ENCODE measurements around the gene CLEC4F. TPM values are rescaled to one million over a fixed set of nuclear protein-coding genes. Genes with fewer than 3 reads are reported as not detected.

CLEC4F gene
- total and polyA plus RNA-seq, 2 of the 4 experiments (the other 2 are of a cell fraction) = not detected

DNA sequence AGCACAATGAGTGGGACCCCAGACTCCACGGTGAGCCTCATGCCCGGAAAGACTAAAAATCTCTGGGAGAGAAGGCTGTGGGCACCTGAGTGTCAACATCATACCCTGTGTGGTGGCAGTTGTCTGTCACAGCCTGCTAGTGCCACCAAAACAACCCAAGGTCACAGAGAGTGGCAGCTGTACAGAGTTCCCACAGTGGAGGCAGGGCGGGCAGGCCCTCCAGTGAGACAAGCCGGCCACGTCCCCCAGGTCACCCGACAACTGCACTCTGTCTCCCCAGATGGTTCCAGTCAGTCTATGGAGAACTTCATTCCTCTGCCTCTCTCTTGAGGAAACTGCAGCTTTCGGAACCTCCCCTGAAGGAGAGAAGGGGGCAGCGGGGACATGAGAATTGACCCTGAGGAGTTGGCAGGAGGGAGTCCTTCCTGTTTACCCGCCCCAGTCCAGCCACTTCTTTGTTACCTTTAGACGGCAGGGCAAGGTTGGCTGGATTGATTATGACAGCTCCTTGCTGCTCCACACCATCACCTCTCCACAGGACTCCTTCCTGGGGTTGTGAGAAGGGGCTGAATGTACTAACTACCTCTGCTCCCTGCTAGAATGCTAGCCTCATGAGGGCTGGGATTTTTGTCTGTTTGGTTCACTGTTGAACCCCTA lies 18.7 kb downstream of the CLEC4F start:
- Histone ChIP-seq H3K23ac (ENCODE audit: low read depth, low read length) (no peak overlapping the region), H3K9ac (ENCODE audit: low read depth, low read length) (no peak overlapping the region), H2BK15ac (ENCODE audit: low read depth, low read length) (no peak overlapping the region), H2AFZ (replicated peaks; ENCODE audit: low read length, poor library complexity) (no peak overlapping the region), H3K14ac (replicated peaks; ENCODE audit: low read depth, low read length) (no peak overlapping the region), H3K4ac (ENCODE audit: low read depth, low read length) (no peak overlapping the region), H2BK5ac (ENCODE audit: low read depth, low read length, poor library complexity, severe bottlenecking) (no peak overlapping the region), H4K8ac (ENCODE audit: low read depth in 2 of 2, low read length in 2 of 2) (no peak overlapping the region), H2BK120ac (ENCODE audit: low read depth, low read length) (no peak overlapping the region), H2AK5ac (ENCODE audit: low read depth, low read length) (no peak overlapping the region), H2BK20ac (ENCODE audit: low read depth, low read length) (no peak overlapping the region), H3K9me3 (ENCODE audit: control insufficient read depth, insufficient read depth, low read length) (no peaks in the 10 kb centered on the region; the same call in 1 of the 2 replicates), H3K4me1 (ENCODE audit: control insufficient read depth, insufficient read depth, low read length) (no peaks in the 10 kb centered on the region), H3K27me3 (ENCODE audit: control insufficient read depth, insufficient read depth, low read length) (peaks cover 1% of the 10 kb centered on the region; the same call in 1 of the 2 replicates), H3K79me1 (ENCODE audit: low read depth in 1 of 2, low read length in 2 of 2) (no peaks in the 10 kb centered on the region), H3K36me3 (ENCODE audit: control insufficient read depth, insufficient read depth, low read length) (no peaks in the 10 kb centered on the region), H2AK9ac (replicated peaks; ENCODE audit: low read depth, low read length, poor library complexity) (no peak overlapping the region), H4K91ac (ENCODE audit: insufficient read depth, low read depth, low read length) (no peak overlapping the region), H3K9me1 (ENCODE audit: insufficient read depth, low read length) (no peaks in the 10 kb centered on the region), H4K20me1 (ENCODE audit: insufficient read depth, low read length) (no peaks in the 10 kb centered on the region), H4K5ac (ENCODE audit: low read depth, low read length) (no peak overlapping the region), H3K4me3 (ENCODE audit: insufficient read depth, low read depth, low read length) (no peak overlapping the region), H3K27ac (ENCODE audit: insufficient read depth, low read length) (no peak overlapping the region), H3K56ac (ENCODE audit: extremely low read depth, insufficient read depth, low read length) (no peak overlapping the region), H3K4me2 (ENCODE audit: low read depth, low read length) (no peak overlapping the region), H3K18ac (ENCODE audit: low read depth, low read length) (no peak overlapping the region)
- WGBS, 2 experiments (ENCODE audit: extremely low coverage in 2 of 2, insufficient read length in 1 of 2) = 75% methylated on average over 5 of the region's 10 CpGs; no CpG with 5 or more reads in 1 of the 2 experiments
- no peak for TF ChIP-seq RAD21 (IDR thresholded peaks at IDR 0.05; ENCODE audit: low read length)
- TF ChIP-seq RCOR1 (IDR thresholded peaks at IDR 0.05; ENCODE audit: insufficient replicate concordance, low read length) = no peak
- TF ChIP-seq MAZ (IDR thresholded peaks at IDR 0.05; ENCODE audit: borderline replicate concordance, low read depth, low read length) = no peak
- TF ChIP-seq CEBPB (IDR thresholded peaks at IDR 0.05; ENCODE audit: low read depth, low read length) = no peak
- TF ChIP-seq SMC3 (IDR thresholded peaks at IDR 0.05; ENCODE audit: low read depth, low read length) = no peak
- TF ChIP-seq, protein P1, sequence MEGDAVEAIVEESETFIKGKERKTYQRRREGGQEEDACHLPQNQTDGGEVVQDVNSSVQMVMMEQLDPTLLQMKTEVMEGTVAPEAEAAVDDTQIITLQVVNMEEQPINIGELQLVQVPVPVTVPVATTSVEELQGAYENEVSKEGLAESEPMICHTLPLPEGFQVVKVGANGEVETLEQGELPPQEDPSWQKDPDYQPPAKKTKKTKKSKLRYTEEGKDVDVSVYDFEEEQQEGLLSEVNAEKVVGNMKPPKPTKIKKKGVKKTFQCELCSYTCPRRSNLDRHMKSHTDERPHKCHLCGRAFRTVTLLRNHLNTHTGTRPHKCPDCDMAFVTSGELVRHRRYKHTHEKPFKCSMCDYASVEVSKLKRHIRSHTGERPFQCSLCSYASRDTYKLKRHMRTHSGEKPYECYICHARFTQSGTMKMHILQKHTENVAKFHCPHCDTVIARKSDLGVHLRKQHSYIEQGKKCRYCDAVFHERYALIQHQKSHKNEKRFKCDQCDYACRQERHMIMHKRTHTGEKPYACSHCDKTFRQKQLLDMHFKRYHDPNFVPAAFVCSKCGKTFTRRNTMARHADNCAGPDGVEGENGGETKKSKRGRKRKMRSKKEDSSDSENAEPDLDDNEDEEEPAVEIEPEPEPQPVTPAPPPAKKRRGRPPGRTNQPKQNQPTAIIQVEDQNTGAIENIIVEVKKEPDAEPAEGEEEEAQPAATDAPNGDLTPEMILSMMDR (conservative IDR thresholded peaks at IDR 0.05; ENCODE audit: low read depth, low read length) = no peak
- TF ChIP-seq POLR2A (IDR thresholded peaks at IDR 0.05; ENCODE audit: low read depth, low read length) = no peak
- TF ChIP-seq CHD1 (IDR thresholded peaks at IDR 0.05; ENCODE audit: low read depth, low read length) = no peak
- POLR2A ChIA-PET (ENCODE audit: unreplicated experiment) = no interaction called here
- no peak for ATAC-seq (ENCODE audit: low read depth)
- CTCF ChIA-PET = no interaction called here
- intact Hi-C loops (cut with micrococcal nuclease) = no loop called here
- dilution Hi-C loops (cut with HindIII; ENCODE audit: low sequenced_read_pairs, unreplicated experiment) = no loop called here
- BruUV-seq (replicated peaks) = no TSS peak
- no peak for DNase-seq
- in situ Hi-C loops (cut with MboI; ENCODE audit: low sequenced_read_pairs) = no loop called here
